GM23248 (cell line): ENCODE results near the gene TEX36. TPM values are rescaled to one million over a fixed set of nuclear protein-coding genes. Genes with fewer than 3 reads are reported as not detected.
A peak's percentile ranks its signal among the peaks of the same experiment; 100 is the strongest.
"Not testable (repeated sequence)": the region's sequence is repeated elsewhere in the genome, so short reads cannot be mapped to it uniquely, and the experiment has no call there.

ENCODE experiments used
- DNase-seq: peaks from one replicate; pipeline ENCODE4 v3.0.0-alpha.2; 2015
- H2AFZ ChIP-seq: fragments of 200-600 bp; sonication (generic); 2 replicates; pipeline ENCODE4 v1.6.1; 2016; ENCODE audit warnings: antibody characterized with exemption
- H3F3A ChIP-seq: fragments of 200-600 bp; sonication (generic); 2 replicates; pipeline ENCODE4 v1.6.1; 2016; ENCODE audit warnings: mild to moderate bottlenecking, antibody characterized with exemption, mixed run types; ENCODE audit not compliant: insufficient read depth
- H3K27ac ChIP-seq: fragments of 200-600 bp; sonication (generic); 2 replicates; pipeline ENCODE4 v1.5.1; 2016; ENCODE audit warnings: mild to moderate bottlenecking
- H3K27me3 ChIP-seq: fragments of 200-600 bp; sonication (generic); replicated peaks from 2 replicates; pipeline ENCODE4 v1.6.1; 2016; ENCODE audit warnings: mild to moderate bottlenecking; ENCODE audit not compliant: insufficient read depth
- H3K36me3 ChIP-seq: fragments of 200-600 bp; sonication (generic); 2 replicates; pipeline ENCODE4 v1.6.1; 2016; ENCODE audit warnings: low read depth, mild to moderate bottlenecking
- H3K4me1 ChIP-seq: fragments of 200-600 bp; sonication (generic); 2 replicates; pipeline ENCODE4 v1.6.1; 2016; ENCODE audit warnings: mild to moderate bottlenecking; ENCODE audit not compliant: insufficient read depth
- H3K4me2 ChIP-seq: fragments of 200-600 bp; sonication (generic); one replicate; pipeline ENCODE4 v1.6.1; 2016; ENCODE audit warnings: mild to moderate bottlenecking; ENCODE audit not compliant: unreplicated experiment
- H3K4me3 ChIP-seq: fragments of 200-600 bp; sonication (generic); 2 replicates; pipeline ENCODE4 v1.5.1; 2016; ENCODE audit warnings: mild to moderate bottlenecking
- H3K79me2 ChIP-seq: fragments of 200-600 bp; sonication (generic); 2 replicates; pipeline ENCODE4 v1.6.1; 2016; ENCODE audit warnings: mild to moderate bottlenecking; ENCODE audit not compliant: insufficient read depth
- H3K9ac ChIP-seq: fragments of 200-600 bp; sonication (generic); 2 replicates; pipeline ENCODE4 v1.6.1; 2016; ENCODE audit warnings: mild to moderate bottlenecking
- H3K9me2 ChIP-seq: fragments of 200-600 bp; sonication (generic); 2 replicates; pipeline ENCODE4 v1.6.1; 2016; ENCODE audit warnings: mixed run types, mild to moderate bottlenecking, moderate library complexity; ENCODE audit not compliant: insufficient read depth
- H3K9me3 ChIP-seq: fragments of 200-600 bp; sonication (generic); one replicate; pipeline ENCODE4 v1.6.1; 2017; ENCODE audit warnings: low read depth
- H4K20me1 ChIP-seq: fragments of 200-600 bp; sonication (generic); 2 replicates; pipeline ENCODE4 v1.6.0; 2016; ENCODE audit not compliant: insufficient read depth
- EZH2 ChIP-seq: fragments of 200-600 bp; sonication (generic); IDR thresholded peaks from 2 replicates; pipeline ENCODE4 v1.6.1; 2018; ENCODE audit warnings: antibody characterized with exemption, mild to moderate bottlenecking; ENCODE audit not compliant: insufficient read depth, poor library complexity, severe bottlenecking
- EZH2phosphoT487 ChIP-seq: fragments of 200-600 bp; sonication (generic); IDR thresholded peaks from 2 replicates; pipeline ENCODE4 v1.6.1; 2018; ENCODE audit warnings: antibody characterized with exemption, moderate library complexity, mild to moderate bottlenecking, low read depth; ENCODE audit not compliant: insufficient read depth
- WGBS, 2 experiments: methylation state at CpG; one replicate each; pipeline ENCODE4 v1.1.6; 2015 to 2017; ENCODE audit warnings: low lambda C conversion rate in 2 of 2, low coverage in 1 of 2; ENCODE audit errors: missing lambda C conversion rate in 2 of 2; 5-methylcytosine and 5-hydroxymethylcytosine counted together
- in situ Hi-C: fragments of 300-500 bp; cut with MboI; formaldehyde crosslinking; loops from 2 replicates; pipeline ENCODE4 v1.15.0; 2020
- polyA plus RNA-seq: library from polyadenylated mRNA; unstranded; fragments of >200 nt; fragmentation: Nextera tagmentation; extraction: Ambion mirVana; gene quantifications from 2 replicates; pipeline ENCODE4 v1.2.1, GENCODE V29; 2016
- total RNA-seq: library from RNA; depleted of rRNA; stranded (reverse); fragments of >200 nt; shearing (Covaris generic); gene quantifications from 2 replicates; pipeline ENCODE4 v1.2.3, GENCODE V29; 2014

The TEX36 gene
- total and polyA plus RNA-seq, 2 experiments from 2014 or later = 0.34 to 0.76 TPM

DNA sequence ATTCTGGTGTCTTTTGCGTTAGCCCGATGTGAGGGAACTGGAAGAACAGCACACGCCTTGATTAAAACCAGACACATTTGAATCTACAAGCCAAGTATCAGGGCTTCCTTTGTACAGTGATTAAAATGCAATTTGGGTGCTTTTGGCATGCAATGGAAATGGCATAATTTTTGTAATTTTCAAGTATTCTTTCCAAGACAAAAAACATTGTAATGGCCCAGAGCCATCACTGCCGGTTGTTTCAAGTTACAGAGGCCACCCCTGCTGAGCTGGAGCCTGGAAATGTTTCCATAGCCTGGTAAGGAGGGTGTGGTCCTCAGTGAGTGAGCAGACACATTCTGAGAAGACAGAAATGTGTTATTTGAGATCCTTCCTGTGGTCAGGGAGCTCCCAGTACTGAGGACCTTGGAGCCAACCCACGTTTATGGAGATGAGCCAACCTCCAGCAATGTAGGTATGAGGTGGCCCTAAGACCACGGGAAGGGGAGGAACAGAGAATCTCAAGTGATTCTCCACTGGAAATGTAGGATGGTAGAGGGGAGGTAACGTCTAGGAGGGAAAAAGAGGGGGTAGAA lies 20.9 kb downstream of the TEX36 start:
- H4K20me1 ChIP-seq = no peaks in the 10 kb centered on the region
- peak overlapping the region; percentile 60 for H3K4me2 ChIP-seq
- no peaks in the 10 kb centered on the region for H3K36me3 ChIP-seq
- 5 to 15% methylated on average over 7 of the region's 7 CpGs for WGBS, 2 experiments
- no peaks in the 10 kb centered on the region for H3K27me3 ChIP-seq
- H3K4me1 ChIP-seq = peaks cover 21% of the 10 kb centered on the region
- H3K9me2 ChIP-seq = no peaks in the 10 kb centered on the region
- H3K27ac ChIP-seq = peak overlapping the region; percentile 83
- TF ChIP-seq EZH2 (no peak), EZH2phosphoT487 (no peak)
- no peaks in the 10 kb centered on the region for H3K79me2 ChIP-seq
- in situ Hi-C loops = no loop called here
- H3K9ac ChIP-seq = peak overlapping the region; percentile 48
- peak overlapping the region; percentile 28 for H3K4me3 ChIP-seq
- peak; percentile 96 for DNase-seq
- peaks cover 20% of the 10 kb centered on the region for H3F3A ChIP-seq
- H3K9me3 ChIP-seq = no peaks in the 10 kb centered on the region
- H2AFZ ChIP-seq = peak overlapping the region; percentile 66

DNA sequence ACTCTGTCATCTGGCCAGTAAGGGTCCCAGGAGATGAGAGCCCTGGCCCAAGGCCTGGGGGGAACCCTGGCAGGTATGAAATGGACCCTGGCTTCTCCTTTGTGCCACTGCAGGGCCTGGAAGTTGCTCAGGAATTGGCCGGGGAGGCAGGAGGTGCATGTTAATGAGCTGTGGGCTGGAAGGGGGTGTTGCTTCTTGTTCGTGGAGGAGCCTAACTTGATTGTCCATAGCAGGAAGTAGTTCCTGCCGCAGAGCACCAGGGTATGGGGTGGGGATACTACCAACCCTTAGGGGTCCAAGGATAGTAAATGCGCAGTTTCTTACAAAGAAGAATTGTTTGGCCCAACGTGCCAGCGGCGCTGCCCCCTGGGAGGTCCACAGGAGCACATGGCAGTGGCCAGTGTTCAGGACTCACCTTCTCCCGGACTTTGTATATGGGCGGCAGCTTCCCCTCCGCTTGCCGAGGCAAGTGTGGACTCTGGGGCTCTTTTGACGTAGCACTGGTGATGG lies 21.5 kb downstream of the TEX36 start:
- H3K9ac ChIP-seq = peak overlapping the region; percentile 48
- no peak for TF ChIP-seq EZH2phosphoT487
- no peak for TF ChIP-seq EZH2
- in situ Hi-C loops = no loop called here
- H3K9me3 ChIP-seq = no peaks in the 10 kb centered on the region
- no peaks in the 10 kb centered on the region for H3K36me3 ChIP-seq
- peaks cover 20% of the 10 kb centered on the region for H3F3A ChIP-seq
- DNase-seq = peak; percentile 16
- WGBS, 2 experiments = 34 to 39% methylated on average over 12 of the region's 12 CpGs
- no peaks in the 10 kb centered on the region for H4K20me1 ChIP-seq
- H3K27ac ChIP-seq = peak overlapping the region; percentile 83
- no peaks in the 10 kb centered on the region for H3K27me3 ChIP-seq
- H3K4me1 ChIP-seq = peaks cover 21% of the 10 kb centered on the region
- H3K79me2 ChIP-seq = no peaks in the 10 kb centered on the region
- H3K9me2 ChIP-seq = no peaks in the 10 kb centered on the region
- H3K4me3 ChIP-seq = peak overlapping the region; percentile 28
- H3K4me2 ChIP-seq = peak overlapping the region; percentile 25
- H2AFZ ChIP-seq = peak overlapping the region; percentile 66

DNA sequence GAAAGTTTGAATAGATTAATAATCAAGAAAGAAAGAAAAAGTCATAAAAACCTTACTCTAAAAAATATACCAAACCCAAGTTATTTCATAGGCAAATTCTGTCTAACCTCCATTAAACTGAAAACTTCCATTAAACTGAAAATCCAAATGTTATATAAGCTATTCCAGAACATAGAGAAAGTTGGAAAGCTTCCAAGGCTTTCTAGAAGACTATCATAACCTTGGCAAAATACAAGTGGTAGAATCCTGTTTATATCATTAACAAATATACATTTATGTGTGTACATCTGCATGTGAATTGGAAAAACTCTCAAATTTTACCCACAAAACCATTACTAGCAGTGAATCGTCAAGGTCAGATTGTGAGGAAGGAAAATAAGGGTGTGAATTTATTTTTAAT lies 23.9 kb downstream of the TEX36 start:
- peaks cover 20% of the 10 kb centered on the region for H3F3A ChIP-seq
- no peak for DNase-seq
- no peaks in the 10 kb centered on the region for H4K20me1 ChIP-seq
- H3K4me3 ChIP-seq = no peak overlapping the region
- no peaks in the 10 kb centered on the region for H3K9me3 ChIP-seq
- no peak overlapping the region for H2AFZ ChIP-seq
- no peaks in the 10 kb centered on the region for H3K9me2 ChIP-seq
- H3K27ac ChIP-seq = no peak overlapping the region
- in situ Hi-C loops = no loop called here
- H3K9ac ChIP-seq = no peak overlapping the region
- WGBS, 2 experiments = 94 to 96% methylated on average over 1 of the region's 1 CpG
- peaks cover 21% of the 10 kb centered on the region for H3K4me1 ChIP-seq
- no peak overlapping the region for H3K4me2 ChIP-seq
- H3K27me3 ChIP-seq = no peaks in the 10 kb centered on the region
- TF ChIP-seq EZH2phosphoT487 = no peak
- no peak for TF ChIP-seq EZH2
- H3K36me3 ChIP-seq = no peaks in the 10 kb centered on the region
- H3K79me2 ChIP-seq = no peaks in the 10 kb centered on the region

DNA sequence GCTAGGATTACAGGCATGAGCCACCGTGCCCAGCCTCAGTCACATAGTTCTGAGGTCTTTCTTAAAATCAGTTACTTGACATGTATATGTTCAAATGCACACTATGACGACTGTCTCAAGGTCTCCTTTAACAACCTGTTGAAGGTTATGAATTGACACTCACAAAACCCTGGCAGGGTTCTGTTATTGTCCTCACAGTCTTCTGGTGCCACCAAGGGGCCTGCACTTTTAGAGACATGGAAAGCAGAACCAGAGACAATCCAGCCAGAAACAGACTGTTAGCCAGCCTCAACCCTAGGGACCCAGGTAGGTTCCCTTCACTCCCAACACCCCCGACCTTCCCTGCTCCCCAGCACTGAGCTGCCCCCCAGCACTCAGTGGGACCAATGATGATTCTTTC lies 26.4 kb downstream of the TEX36 start:
- H3F3A ChIP-seq = peaks cover under 1% of the 10 kb centered on the region; the same call in 1 of the 2 replicates
- H3K36me3 ChIP-seq = no peaks in the 10 kb centered on the region
- H3K9me2 ChIP-seq = no peaks in the 10 kb centered on the region
- in situ Hi-C loops = no loop called here
- H3K79me2 ChIP-seq = no peaks in the 10 kb centered on the region
- no peaks in the 10 kb centered on the region for H3K9me3 ChIP-seq
- H3K9ac ChIP-seq = no peak overlapping the region
- H3K27ac ChIP-seq = no peak overlapping the region
- H4K20me1 ChIP-seq = no peaks in the 10 kb centered on the region
- H3K27me3 ChIP-seq = no peaks in the 10 kb centered on the region
- TF ChIP-seq EZH2 = no peak
- TF ChIP-seq EZH2phosphoT487 = no peak
- H3K4me1 ChIP-seq = peaks cover 3% of the 10 kb centered on the region
- H2AFZ ChIP-seq = no peak overlapping the region
- H3K4me2 ChIP-seq = no peak overlapping the region
- WGBS, 2 experiments = 33 to 49% methylated on average over 3 of the region's 3 CpGs
- no peak overlapping the region for H3K4me3 ChIP-seq
- DNase-seq = no peak

DNA sequence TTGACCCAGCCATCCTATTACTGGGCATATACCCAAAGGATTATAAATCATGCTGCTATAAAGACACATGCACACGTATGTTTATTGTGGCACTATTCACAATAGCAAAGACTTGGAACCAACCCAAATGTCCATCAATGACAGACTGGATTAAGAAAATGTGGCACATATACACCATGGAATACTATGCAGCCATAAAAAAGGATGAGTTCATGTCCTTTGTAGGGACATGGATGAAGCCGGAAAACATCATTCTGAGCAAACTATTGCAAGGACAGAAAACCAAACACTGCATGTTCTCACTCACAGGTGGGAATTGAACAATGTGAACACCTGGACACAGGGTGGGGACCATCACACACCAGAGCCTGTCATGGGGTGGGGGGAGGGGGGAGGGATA lies 29.9 kb downstream of the TEX36 start:
- H3K27ac ChIP-seq, H3K9me2 ChIP-seq, H4K20me1 ChIP-seq, H3K27me3 ChIP-seq, H3K36me3 ChIP-seq, in situ Hi-C loops, H3K79me2 ChIP-seq, H2AFZ ChIP-seq, H3F3A ChIP-seq, DNase-seq, H3K9ac ChIP-seq, H3K9me3 ChIP-seq, H3K4me2 ChIP-seq, H3K4me1 ChIP-seq, H3K4me3 ChIP-seq: not testable (repeated sequence)
- WGBS, 2 experiments = 28 to 45% methylated on average over 2 of the region's 2 CpGs
